Neural crest cell (in vitro differentiated cells): ENCODE data around the gene CD300H. TPM values are rescaled to one million over a fixed set of nuclear protein-coding genes. Genes with fewer than 3 reads are reported as not detected.
"Not testable (repeated sequence)": the region's sequence is repeated elsewhere in the genome, so short reads cannot be mapped to it uniquely, and the experiment has no call there.

Experiments
- DNase-seq: peaks from one replicate; pipeline ENCODE4 v3.0.0; 2021; ENCODE audit warnings: low read depth, mixed read lengths, low spot score
- H3K27ac Mint-ChIP-seq: one replicate; pipeline ENCODE4 v1.8.0; 2021; ENCODE audit warnings: mild to moderate bottlenecking, mixed read lengths; ENCODE audit not compliant: unreplicated experiment
- H3K27me3 Mint-ChIP-seq: 2 replicates; pipeline ENCODE4 v1.8.0; 2021; ENCODE audit warnings: low read depth, mild to moderate bottlenecking, mixed read lengths
- H3K36me3 Mint-ChIP-seq: 2 replicates; pipeline ENCODE4 v1.8.0; 2021; ENCODE audit warnings: low read depth, mild to moderate bottlenecking, mixed read lengths
- H3K4me1 Mint-ChIP-seq: 2 replicates; pipeline ENCODE4 v1.8.0; 2021; ENCODE audit warnings: mixed read lengths
- H3K4me3 Mint-ChIP-seq: one replicate; pipeline ENCODE4 v1.8.0; 2021; ENCODE audit warnings: mild to moderate bottlenecking, mixed read lengths
- H3K9me3 Mint-ChIP-seq: 2 replicates; pipeline ENCODE4 v1.8.0; 2021; ENCODE audit warnings: mixed read lengths
- CTCF ChIP-seq: fragments of 200-600 bp; sonication (generic); conservative IDR thresholded peaks from 2 replicates; pipeline ENCODE4 v1.5.0; 2021; ENCODE audit warnings: antibody characterized with exemption, mild to moderate bottlenecking
- total RNA-seq: library from RNA; stranded (reverse); gene quantifications from 2 replicates; pipeline ENCODE4 v1.2.1, GENCODE V29; 2021

Gene CD300H
- total RNA-seq, 1 donor from 2014 or later = not detected

DNA sequence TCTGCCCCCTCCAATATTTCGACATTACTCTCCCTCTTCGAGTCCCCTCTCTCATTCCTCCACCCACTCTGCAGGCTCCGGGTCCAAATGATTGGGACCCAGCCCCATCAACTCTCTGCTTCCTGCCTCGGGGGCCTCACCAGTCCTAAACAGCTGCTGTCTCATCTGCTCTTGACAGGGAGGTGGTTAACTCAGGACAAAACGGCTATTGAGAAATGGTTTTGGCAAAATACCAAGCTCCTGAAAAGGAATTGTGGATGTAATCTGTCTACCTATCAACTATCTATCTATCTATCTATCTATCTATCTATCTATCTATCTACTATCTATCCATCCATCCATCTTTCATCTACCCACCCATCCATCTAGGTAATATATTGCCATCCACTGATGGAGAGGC, 2.2 kb downstream of the CD300H start:
- no peak for TF ChIP-seq CTCF
- peaks cover 50% of the 10 kb centered on the region for H3K27me3 Mint-ChIP-seq
- no peaks in the 10 kb centered on the region for H3K4me1 Mint-ChIP-seq
- DNase-seq = no peak
- H3K27ac Mint-ChIP-seq = no peak overlapping the region
- peaks cover 3% of the 10 kb centered on the region for H3K9me3 Mint-ChIP-seq
- H3K4me3 Mint-ChIP-seq = no peak overlapping the region
- no peaks in the 10 kb centered on the region for H3K36me3 Mint-ChIP-seq

DNA sequence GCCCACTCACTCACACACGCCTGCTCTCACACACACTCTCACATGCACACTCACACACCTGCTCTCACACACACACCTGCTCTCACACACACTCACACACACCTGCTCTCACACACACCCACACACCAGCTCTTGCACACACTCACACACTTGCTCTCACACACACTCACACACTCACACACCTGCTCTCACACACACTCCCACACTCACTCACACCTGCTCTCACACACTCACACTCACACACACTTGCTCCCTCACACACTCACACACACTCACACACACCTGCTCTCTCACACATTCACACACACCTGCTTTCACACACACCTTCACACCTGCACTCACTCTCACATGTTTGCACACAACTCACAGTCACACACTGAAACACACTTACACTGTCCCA, 4.0 kb downstream of the CD300H start:
- Mint-ChIP-seq H3K9me3 (peaks cover 2% of the 10 kb centered on the region), H3K27ac (no peak overlapping the region), H3K36me3 (no peaks in the 10 kb centered on the region), H3K4me1 (no peaks in the 10 kb centered on the region), H3K27me3 (peaks cover 56% of the 10 kb centered on the region), H3K4me3 (no peak overlapping the region)
- DNase-seq = no peak
- no peak for TF ChIP-seq CTCF

DNA sequence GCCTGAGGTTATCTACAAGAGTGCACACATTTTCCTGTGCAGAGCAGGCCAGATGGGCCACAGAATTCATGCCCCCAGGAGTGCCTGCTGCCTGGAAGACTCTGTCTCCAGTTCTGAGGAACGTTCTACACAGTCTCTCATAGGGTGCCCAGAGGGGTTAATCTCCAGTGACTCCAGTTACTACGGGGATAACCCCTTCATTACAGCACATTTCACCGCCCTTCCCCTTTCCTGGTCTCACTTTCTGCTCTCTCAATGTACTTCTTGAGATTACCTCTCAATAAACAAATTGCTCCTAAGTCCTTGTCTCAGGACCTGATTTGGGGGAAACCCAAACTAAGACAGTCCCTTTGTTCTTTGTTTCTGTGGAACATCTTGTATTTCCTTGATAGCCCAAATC, 5.7 kb downstream of the CD300H start:
- TF ChIP-seq CTCF = no peak
- no peak for DNase-seq
- Mint-ChIP-seq H3K27ac (peak overlapping the region; percentile 36), H3K4me1 (no peaks in the 10 kb centered on the region), H3K27me3 (peaks cover 50% of the 10 kb centered on the region), H3K36me3 (no peaks in the 10 kb centered on the region), H3K9me3 (no peaks in the 10 kb centered on the region), H3K4me3 (no peak overlapping the region)

GRCh38 chr17:74558882-74559519, 8.3 kb downstream of the CD300H start:
- Mint-ChIP-seq H3K27me3 (peaks cover 39% of the 10 kb centered on the region), H3K4me3 (no peak overlapping the region), H3K27ac (no peak overlapping the region), H3K36me3 (no peaks in the 10 kb centered on the region), H3K4me1 (no peaks in the 10 kb centered on the region), H3K9me3 (no peaks in the 10 kb centered on the region)
- no peak for DNase-seq
- no peak for TF ChIP-seq CTCF

GRCh38 chr17:74558402-74558801, 8.9 kb downstream of the CD300H start:
- DNase-seq, H3K9me3 Mint-ChIP-seq, H3K4me1 Mint-ChIP-seq, H3K27ac Mint-ChIP-seq, H3K36me3 Mint-ChIP-seq, H3K4me3 Mint-ChIP-seq: not testable (repeated sequence)
- H3K27me3 Mint-ChIP-seq = peaks cover 34% of the 10 kb centered on the region

GRCh38 chr17:74555427-74555940, 11.8 kb downstream of the CD300H start:
- Mint-ChIP-seq H3K27me3 (peaks cover 18% of the 10 kb centered on the region), H3K9me3 (no peaks in the 10 kb centered on the region), H3K4me1 (peaks cover 6% of the 10 kb centered on the region), H3K27ac (peak overlapping the region; percentile 57), H3K4me3 (no peak overlapping the region), H3K36me3 (no peaks in the 10 kb centered on the region)
- no peak for DNase-seq
- no peak for TF ChIP-seq CTCF
